ENCODE measurements around the gene TMPRSS9. TPM values are rescaled to one million over a fixed set of nuclear protein-coding genes. Genes with fewer than 3 reads are reported as not detected.

TMPRSS9 gene
- total RNA-seq, 1 experiment from 2014 or later = 0.66 TPM

DNA sequence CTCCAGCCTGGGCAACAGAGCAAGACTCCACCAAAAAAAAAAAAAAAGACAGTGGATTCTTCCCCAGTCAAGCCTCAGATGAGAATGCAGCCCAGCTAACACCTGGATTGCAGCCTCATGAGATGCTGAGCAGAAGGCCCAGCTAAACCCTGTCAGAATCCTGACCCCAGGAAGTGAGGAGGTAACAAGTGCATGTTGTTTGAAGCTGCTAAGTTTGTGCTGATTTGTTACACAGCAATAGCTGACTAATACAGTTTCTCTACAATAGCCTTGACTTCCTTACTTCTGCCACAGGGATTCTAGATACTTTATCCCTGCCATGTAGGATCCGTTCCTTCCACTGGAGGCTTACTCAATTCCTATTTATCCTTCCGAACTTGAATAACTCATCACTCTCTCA is 20.5 kb downstream of the TMPRSS9 start:
- Mint-ChIP-seq H3K4me3 (ENCODE audit: unreplicated experiment) (no peak overlapping the region), H3K27ac (ENCODE audit: unreplicated experiment) (no peak overlapping the region), H3K4me1 (ENCODE audit: low read depth, unreplicated experiment) (peaks cover 4% of the 10 kb centered on the region), H3K27me3 (ENCODE audit: insufficient read depth, unreplicated experiment) (no peaks in the 10 kb centered on the region), H3K36me3 (ENCODE audit: insufficient read depth, unreplicated experiment) (peaks cover 9% of the 10 kb centered on the region), H3K9me3 (ENCODE audit: unreplicated experiment) (peaks cover 19% of the 10 kb centered on the region)
- H3K9me3 ChIP-seq = peaks cover 13% of the 10 kb centered on the region
- no peaks in the 10 kb centered on the region for H3K36me3 ChIP-seq (ENCODE audit: control insufficient read depth, insufficient read depth, low read length)
- H3K4me3 ChIP-seq (ENCODE audit: low read depth, low read length) = no peak overlapping the region
- H3K27me3 ChIP-seq (replicated peaks; ENCODE audit: control insufficient read depth, insufficient read depth, low read length) = no peaks in the 10 kb centered on the region
- POLR2A ChIA-PET = no interaction called here
- no TSS peak for BruUV-seq (replicated peaks)
- peaks cover 4% of the 10 kb centered on the region; the same call in 1 of the 2 replicates for H3K4me1 ChIP-seq
- TF ChIP-seq, protein P1, sequence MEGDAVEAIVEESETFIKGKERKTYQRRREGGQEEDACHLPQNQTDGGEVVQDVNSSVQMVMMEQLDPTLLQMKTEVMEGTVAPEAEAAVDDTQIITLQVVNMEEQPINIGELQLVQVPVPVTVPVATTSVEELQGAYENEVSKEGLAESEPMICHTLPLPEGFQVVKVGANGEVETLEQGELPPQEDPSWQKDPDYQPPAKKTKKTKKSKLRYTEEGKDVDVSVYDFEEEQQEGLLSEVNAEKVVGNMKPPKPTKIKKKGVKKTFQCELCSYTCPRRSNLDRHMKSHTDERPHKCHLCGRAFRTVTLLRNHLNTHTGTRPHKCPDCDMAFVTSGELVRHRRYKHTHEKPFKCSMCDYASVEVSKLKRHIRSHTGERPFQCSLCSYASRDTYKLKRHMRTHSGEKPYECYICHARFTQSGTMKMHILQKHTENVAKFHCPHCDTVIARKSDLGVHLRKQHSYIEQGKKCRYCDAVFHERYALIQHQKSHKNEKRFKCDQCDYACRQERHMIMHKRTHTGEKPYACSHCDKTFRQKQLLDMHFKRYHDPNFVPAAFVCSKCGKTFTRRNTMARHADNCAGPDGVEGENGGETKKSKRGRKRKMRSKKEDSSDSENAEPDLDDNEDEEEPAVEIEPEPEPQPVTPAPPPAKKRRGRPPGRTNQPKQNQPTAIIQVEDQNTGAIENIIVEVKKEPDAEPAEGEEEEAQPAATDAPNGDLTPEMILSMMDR (IDR thresholded peaks at IDR 0.05; ENCODE audit: insufficient read depth in 1 of 2, low read depth in 1 of 2, low read length in 1 of 2, severe bottlenecking in 1 of 2, unreplicated experiment in 1 of 2) = no peak
- intact Hi-C loops (cut with micrococcal nuclease; ENCODE audit: unreplicated experiment) = no loop called here
- CTCF ChIA-PET = interaction anchor here (0.6 kb wide), 1 partner anchor 120 kb away, joined by 5 read pairs; no protein-coding TSS in a partner anchor
- no peak for DNase-seq

DNA sequence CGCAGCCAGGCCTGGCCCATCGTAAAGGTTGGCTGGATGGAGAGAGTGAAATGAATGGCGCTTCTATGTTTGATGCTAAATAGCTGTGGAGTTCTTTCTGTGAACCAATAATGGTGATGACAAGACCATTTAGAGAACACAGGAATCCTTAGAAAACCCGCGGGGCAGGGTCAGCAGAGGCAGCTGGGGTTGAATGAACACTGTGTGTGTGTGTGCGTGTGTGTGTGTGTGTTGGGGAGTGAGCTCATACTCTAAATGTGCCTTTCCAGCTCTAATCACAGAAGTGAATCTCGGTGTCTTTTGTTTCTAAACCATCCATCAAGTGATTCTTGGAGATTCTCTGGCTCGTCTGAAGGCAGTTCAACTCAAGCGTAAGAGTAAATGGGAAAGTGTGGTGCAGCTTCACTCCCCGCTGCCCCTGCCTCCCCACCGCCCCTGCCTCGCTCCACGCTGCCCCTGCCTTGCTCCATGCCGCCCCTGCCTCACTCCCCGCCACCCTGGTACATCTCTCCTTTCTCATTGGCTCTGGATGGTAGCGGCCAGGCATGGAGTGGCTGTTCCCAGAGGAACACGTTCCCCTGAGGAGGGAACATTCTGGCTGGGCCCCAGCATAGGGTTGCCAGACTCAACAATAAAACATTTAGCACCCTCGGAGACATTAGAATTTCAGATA is 21.2 kb downstream of the TMPRSS9 start:
- BruUV-seq (replicated peaks) = no TSS peak
- H3K36me3 ChIP-seq (ENCODE audit: control insufficient read depth, insufficient read depth, low read length) = no peaks in the 10 kb centered on the region
- H3K27me3 ChIP-seq (replicated peaks; ENCODE audit: control insufficient read depth, insufficient read depth, low read length) = no peaks in the 10 kb centered on the region
- no peak overlapping the region for H3K27ac Mint-ChIP-seq (ENCODE audit: unreplicated experiment)
- peaks cover 13% of the 10 kb centered on the region for H3K9me3 ChIP-seq
- CTCF ChIA-PET = interaction anchor here (0.6 kb wide), 1 partner anchor 119 kb away, joined by 5 read pairs; no protein-coding TSS in a partner anchor
- no peak for DNase-seq
- intact Hi-C loops (cut with micrococcal nuclease; ENCODE audit: unreplicated experiment) = no loop called here
- no peak overlapping the region for H3K4me3 Mint-ChIP-seq (ENCODE audit: unreplicated experiment)
- H3K4me1 ChIP-seq = peaks cover 5% of the 10 kb centered on the region; the same call in 1 of the 2 replicates
- POLR2A ChIA-PET = no interaction called here
- peaks cover 5% of the 10 kb centered on the region for H3K4me1 Mint-ChIP-seq (ENCODE audit: low read depth, unreplicated experiment)
- H3K4me3 ChIP-seq (ENCODE audit: low read depth, low read length) = no peak overlapping the region
- TF ChIP-seq, protein P1 (IDR thresholded peaks at IDR 0.05; ENCODE audit: insufficient read depth in 1 of 2, low read depth in 1 of 2, low read length in 1 of 2, severe bottlenecking in 1 of 2, unreplicated experiment in 1 of 2) = no peak
- H3K9me3 Mint-ChIP-seq (ENCODE audit: unreplicated experiment) = peaks cover 19% of the 10 kb centered on the region
- H3K36me3 Mint-ChIP-seq (ENCODE audit: insufficient read depth, unreplicated experiment) = peaks cover 9% of the 10 kb centered on the region
- H3K27me3 Mint-ChIP-seq (ENCODE audit: insufficient read depth, unreplicated experiment) = no peaks in the 10 kb centered on the region

DNA sequence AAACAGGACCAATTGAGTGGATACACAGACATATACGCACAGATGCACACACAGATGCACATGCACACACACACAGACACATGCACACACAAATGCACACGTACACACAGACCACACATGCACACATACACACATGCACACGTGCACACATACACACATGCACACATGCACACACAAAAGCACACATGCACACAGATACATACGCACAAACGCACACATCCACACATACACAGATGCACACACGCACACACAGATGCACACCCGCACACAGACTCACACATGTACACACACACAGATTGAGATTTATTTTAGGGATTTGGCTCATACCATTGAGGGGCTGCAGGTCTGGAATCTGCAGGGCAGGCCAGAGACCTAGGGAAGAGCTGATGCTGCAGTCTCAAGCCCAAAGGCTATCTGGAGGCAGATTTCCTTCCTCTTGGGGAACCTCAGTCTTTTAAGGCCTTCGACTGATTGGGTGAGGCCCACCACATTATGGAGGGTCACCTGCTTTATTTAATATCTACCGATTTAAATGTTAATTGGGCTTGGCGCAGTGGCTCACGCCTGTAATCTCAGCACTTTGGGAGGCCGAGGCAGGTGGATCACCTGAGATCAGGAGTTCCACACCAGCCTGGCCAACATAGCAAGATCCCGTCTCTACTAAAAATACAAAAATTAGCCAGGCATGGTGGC is 22.6 kb downstream of the TMPRSS9 start:
- Mint-ChIP-seq H3K27me3 (ENCODE audit: insufficient read depth, unreplicated experiment) (no peaks in the 10 kb centered on the region), H3K9me3 (ENCODE audit: unreplicated experiment) (peaks cover 19% of the 10 kb centered on the region), H3K4me1 (ENCODE audit: low read depth, unreplicated experiment) (peaks cover 5% of the 10 kb centered on the region), H3K27ac (ENCODE audit: unreplicated experiment) (no peak overlapping the region), H3K4me3 (ENCODE audit: unreplicated experiment) (no peak overlapping the region), H3K36me3 (ENCODE audit: insufficient read depth, unreplicated experiment) (peaks cover 10% of the 10 kb centered on the region)
- Histone ChIP-seq H3K9me3 (peaks cover 12% of the 10 kb centered on the region), H3K4me3 (ENCODE audit: low read depth, low read length) (no peak overlapping the region), H3K27me3 (replicated peaks; ENCODE audit: control insufficient read depth, insufficient read depth, low read length) (no peaks in the 10 kb centered on the region), H3K4me1 (peaks cover 5% of the 10 kb centered on the region; the same call in 1 of the 2 replicates), H3K36me3 (ENCODE audit: control insufficient read depth, insufficient read depth, low read length) (no peaks in the 10 kb centered on the region)
- CTCF ChIA-PET = no interaction called here
- BruUV-seq (replicated peaks) = no TSS peak
- POLR2A ChIA-PET = no interaction called here
- intact Hi-C loops (cut with micrococcal nuclease; ENCODE audit: unreplicated experiment) = no loop called here
- TF ChIP-seq, protein P1 (IDR thresholded peaks at IDR 0.05; ENCODE audit: insufficient read depth in 1 of 2, low read depth in 1 of 2, low read length in 1 of 2, severe bottlenecking in 1 of 2, unreplicated experiment in 1 of 2) = no peak
- no peak for DNase-seq

Measured in Caco-2 (cell line).